GM06990 (cell line): ENCODE results near the gene PPARGC1A.

Experiments used
- DNase-seq: peaks from one replicate; pipeline ENCODE4 v3.0.0-alpha.2; 2011; ENCODE audit not compliant: insufficient read length; ENCODE audit errors: extremely low read depth
- H3K27me3 ChIP-seq: replicated peaks from 2 replicates; pipeline ENCODE4 v1.6.0; 2011; ENCODE audit warnings: low read length; ENCODE audit not compliant: control insufficient read depth, insufficient read depth
- H3K36me3 ChIP-seq: 2 replicates; pipeline ENCODE4 v1.5.1; 2011; ENCODE audit warnings: low read length; ENCODE audit not compliant: control insufficient read depth, insufficient read depth
- H3K4me3 ChIP-seq: replicated peaks from 2 replicates; pipeline ENCODE4 v1.5.1; 2011; ENCODE audit warnings: low read depth, mild to moderate bottlenecking, control low read depth, low read length
- TF ChIP-seq, protein P1 (sequence below): IDR thresholded peaks from 2 replicates; pipeline ENCODE4 v1.5.1; 2011; ENCODE audit warnings: low read length, control low read depth, mild to moderate bottlenecking, inconsistent platforms; ENCODE audit not compliant: insufficient read depth, poor library complexity, severe bottlenecking

Gene PPARGC1A

DNA sequence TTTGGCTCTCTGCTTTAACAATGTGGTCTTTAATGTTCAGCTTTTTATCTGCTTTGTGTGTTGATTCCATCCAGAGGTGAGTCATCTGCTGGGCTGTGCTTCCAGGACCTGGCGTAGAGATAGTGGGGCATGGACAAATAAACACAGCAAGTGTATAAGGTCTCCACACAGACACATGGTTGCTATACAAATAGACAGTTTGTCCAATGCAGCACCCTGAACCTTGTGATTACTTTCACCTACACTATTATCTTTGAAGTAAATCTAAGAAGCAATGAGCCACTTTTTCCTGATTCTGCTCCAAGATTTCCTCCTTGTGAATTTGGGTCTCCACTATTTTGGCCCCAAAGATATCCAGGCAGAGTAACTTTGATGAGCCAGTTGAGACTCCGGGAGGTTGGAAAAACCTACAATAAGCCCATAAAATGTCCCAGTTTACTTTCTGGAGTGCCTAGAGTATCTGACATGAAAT lies 12.1 kb downstream of the PPARGC1A start:
- Histone ChIP-seq H3K4me3 (no peak overlapping the region), H3K27me3 (no peaks in the 10 kb centered on the region), H3K36me3 (no peaks in the 10 kb centered on the region)
- no peak for DNase-seq
- TF ChIP-seq, protein P1, sequence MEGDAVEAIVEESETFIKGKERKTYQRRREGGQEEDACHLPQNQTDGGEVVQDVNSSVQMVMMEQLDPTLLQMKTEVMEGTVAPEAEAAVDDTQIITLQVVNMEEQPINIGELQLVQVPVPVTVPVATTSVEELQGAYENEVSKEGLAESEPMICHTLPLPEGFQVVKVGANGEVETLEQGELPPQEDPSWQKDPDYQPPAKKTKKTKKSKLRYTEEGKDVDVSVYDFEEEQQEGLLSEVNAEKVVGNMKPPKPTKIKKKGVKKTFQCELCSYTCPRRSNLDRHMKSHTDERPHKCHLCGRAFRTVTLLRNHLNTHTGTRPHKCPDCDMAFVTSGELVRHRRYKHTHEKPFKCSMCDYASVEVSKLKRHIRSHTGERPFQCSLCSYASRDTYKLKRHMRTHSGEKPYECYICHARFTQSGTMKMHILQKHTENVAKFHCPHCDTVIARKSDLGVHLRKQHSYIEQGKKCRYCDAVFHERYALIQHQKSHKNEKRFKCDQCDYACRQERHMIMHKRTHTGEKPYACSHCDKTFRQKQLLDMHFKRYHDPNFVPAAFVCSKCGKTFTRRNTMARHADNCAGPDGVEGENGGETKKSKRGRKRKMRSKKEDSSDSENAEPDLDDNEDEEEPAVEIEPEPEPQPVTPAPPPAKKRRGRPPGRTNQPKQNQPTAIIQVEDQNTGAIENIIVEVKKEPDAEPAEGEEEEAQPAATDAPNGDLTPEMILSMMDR = no peak

DNA sequence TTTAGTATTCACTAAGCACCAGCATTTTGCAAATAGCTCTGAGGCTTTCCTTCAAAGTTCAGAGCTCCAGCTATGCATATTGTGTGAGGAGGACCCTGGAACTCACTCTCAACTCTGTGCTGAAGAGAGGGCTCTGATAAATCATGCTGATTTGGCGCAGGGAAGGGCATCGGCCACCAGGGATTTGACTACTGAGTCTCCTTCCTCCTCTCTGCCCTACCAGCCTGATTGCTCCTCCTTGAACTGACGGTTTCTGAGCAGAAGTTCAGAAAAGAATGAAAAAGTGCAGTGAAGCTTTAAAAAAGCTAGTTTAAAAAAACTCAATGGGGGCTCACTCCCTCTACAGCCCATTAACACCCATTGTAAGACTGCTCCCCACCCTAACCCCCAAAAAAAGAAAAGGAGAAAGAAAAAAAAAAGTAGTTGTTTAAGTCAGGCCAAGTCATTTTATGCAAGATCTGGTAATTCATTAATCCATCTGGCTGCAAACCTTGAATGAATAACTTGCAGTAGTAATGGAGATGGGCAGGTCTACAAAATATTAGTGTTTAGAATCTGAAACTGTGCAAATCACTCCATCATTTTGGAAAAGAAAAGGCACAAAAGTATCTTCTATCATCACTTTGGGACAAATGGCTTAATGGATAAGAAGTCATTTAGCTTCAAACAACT lies 13.3 kb downstream of the PPARGC1A start:
- DNase-seq = no peak
- no peak overlapping the region for H3K4me3 ChIP-seq
- TF ChIP-seq, protein P1 = no peak
- no peaks in the 10 kb centered on the region for H3K27me3 ChIP-seq
- no peaks in the 10 kb centered on the region for H3K36me3 ChIP-seq

DNA sequence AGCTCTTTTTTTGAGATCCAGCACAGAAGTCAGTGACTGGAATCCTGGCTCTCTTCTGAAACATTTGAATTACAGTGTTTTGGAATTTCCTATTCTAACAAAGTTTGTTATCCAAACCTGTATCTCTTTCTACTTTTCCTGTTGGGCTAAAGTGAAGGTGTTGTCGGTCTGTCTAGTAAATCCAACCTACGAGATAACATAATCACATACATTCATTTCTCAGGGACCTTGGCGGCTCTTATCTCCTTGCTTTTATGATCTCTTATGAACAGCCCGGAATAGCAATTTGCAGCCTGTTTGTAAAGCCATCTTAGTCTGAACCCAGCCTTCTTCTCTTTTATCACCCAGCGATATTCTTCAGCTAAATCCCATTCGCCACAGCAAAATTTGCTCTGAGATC lies 14.5 kb downstream of the PPARGC1A start:
- DNase-seq = no peak
- TF ChIP-seq, protein P1 = no peak
- H3K36me3 ChIP-seq = no peaks in the 10 kb centered on the region
- no peaks in the 10 kb centered on the region for H3K27me3 ChIP-seq
- no peak overlapping the region for H3K4me3 ChIP-seq

DNA sequence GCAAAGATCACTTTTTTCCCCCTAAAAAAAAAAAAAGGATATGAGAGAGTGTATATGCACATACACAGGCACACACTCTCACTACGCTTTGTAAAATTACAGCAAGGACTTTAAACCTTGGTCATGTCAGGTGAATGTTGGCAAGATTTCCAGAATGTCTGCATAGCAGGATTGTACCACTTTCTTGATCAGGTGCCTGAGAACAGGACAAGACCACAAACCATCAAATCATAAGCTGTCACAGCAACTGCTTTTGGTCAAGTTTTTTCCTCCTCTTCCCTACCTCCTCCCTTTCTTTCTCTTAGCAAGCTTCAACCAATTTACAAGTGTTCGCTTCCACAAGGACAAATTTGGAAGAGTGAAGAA lies 15.3 kb downstream of the PPARGC1A start:
- Histone ChIP-seq H3K36me3 (no peaks in the 10 kb centered on the region), H3K27me3 (no peaks in the 10 kb centered on the region), H3K4me3 (no peak overlapping the region)
- DNase-seq = no peak
- TF ChIP-seq, protein P1 = no peak

DNA sequence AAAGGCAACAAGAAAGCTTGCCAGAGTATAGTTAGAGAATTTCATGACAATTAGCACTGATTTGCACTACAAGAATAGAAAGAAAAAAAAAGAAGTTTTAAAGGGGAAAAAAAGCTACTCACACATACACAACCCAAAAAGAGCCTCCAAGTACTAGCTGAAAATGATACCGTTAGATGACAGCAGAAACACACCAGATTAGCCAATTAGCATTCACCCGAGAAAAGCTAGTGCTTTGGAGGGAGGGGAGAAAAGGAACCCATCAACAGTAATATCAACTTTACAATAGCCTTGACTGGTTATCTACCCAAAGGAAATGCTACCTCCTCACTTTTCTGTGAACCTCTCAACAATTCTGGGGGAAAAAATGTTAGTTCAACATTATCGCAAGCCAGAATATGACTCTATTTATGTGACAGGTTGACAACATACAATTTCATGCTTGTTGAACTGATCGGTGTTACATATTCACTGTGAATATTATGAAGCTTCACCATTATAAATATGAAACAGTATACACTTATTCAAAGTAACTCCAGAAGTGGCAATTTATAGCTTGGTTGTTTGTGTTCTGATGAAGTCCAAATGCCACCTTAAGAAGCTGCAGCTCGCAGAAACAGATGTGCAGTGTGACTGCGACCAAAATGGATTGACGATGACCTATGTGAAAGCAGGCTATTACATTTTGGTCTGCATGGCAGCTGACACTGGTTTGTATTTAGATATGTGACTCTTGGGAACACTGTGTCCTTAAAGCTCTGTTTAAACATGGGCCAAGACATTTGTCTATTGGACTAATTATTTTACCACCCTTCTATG lies 15.9 kb downstream of the PPARGC1A start:
- TF ChIP-seq, protein P1 = no peak
- H3K27me3 ChIP-seq = no peaks in the 10 kb centered on the region
- H3K4me3 ChIP-seq = no peak overlapping the region
- DNase-seq = no peak
- H3K36me3 ChIP-seq = no peaks in the 10 kb centered on the region
